HG03280 (cell line): ENCODE measurements around the gene ZDHHC16.

ENCODE experiments used
- ATAC-seq: cut with Tn5 transposase; IDR thresholded peaks from one replicate; pipeline ENCODE4 v1.9.1; 2021; ENCODE audit warnings: mild to moderate bottlenecking, moderate library complexity; ENCODE audit not compliant: unreplicated experiment

Gene ZDHHC16

DNA sequence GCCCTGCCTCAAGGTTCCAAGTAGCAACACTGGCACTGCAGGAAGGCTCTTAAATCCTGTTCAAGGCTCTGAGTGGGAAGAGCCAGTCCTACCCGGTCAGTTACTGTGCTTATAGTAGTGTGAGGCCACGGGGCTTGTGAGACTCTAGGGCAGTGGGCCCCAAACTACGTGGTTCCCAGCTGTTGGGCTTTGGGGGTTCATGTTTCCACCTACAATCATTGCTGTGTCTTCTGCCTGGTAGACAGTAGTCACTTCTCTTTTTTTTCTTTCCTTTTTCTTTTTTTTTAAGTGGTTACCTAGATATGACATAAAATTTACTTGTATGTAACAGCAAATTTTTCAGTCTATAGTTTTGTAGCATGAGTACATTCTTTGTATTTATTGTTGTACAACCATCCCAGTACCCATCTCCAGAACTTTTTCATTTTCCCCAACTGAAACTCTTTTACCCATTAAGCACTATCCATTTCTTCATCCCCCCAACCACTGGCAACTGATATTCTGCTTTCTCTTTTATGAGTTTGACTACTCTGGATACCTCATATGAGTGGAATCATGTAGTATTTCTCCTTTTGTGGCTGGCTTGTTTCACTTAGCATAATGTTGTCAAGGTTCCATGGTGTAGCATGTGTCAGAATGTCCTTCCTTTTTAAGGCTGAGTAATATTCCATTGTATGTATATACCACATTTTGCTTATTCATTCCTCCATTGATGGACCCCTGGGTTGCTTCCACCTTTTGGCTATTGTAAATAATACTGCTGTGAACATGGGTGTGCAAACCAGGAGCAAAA is 60.4 kb downstream of the ZDHHC16 start:
- ATAC-seq = no peak
